Measurements from ENCODE around the gene RNF220. TPM values are rescaled to one million over a fixed set of nuclear protein-coding genes. Genes with fewer than 3 reads are reported as not detected.
A peak's percentile ranks its signal among the peaks of the same experiment; 100 is the strongest.

RNF220 gene
- total RNA-seq, 1 donor from 2014 or later, result 58.4 TPM

GRCh38 chr1:44685881-44686280 is 280.8 kb downstream of the RNF220 start:
- no peaks in the 10 kb centered on the region for H3K4me1 Mint-ChIP-seq (ENCODE audit: low read depth)
- H3K27ac Mint-ChIP-seq (ENCODE audit: unreplicated experiment), result no peak overlapping the region
- H3K36me3 Mint-ChIP-seq (ENCODE audit: low read depth), result no peaks in the 10 kb centered on the region
- H3K27me3 Mint-ChIP-seq (ENCODE audit: low read depth), result no peaks in the 10 kb centered on the region
- DNase-seq (ENCODE audit: low spot score), result peak; percentile 15
- no peaks in the 10 kb centered on the region for H3K9me3 Mint-ChIP-seq (ENCODE audit: low read depth)
- no peak overlapping the region for H3K4me3 Mint-ChIP-seq (ENCODE audit: unreplicated experiment)
- TF ChIP-seq CTCF (IDR thresholded peaks at IDR 0.05), result no peak

GRCh38 chr1:44688760-44689446 is 283.8 kb downstream of the RNF220 start:
- H3K4me1 Mint-ChIP-seq (ENCODE audit: low read depth), result no peaks in the 10 kb centered on the region
- peaks cover 3% of the 10 kb centered on the region for H3K27me3 Mint-ChIP-seq (ENCODE audit: low read depth)
- H3K9me3 Mint-ChIP-seq (ENCODE audit: low read depth), result no peaks in the 10 kb centered on the region
- H3K36me3 Mint-ChIP-seq (ENCODE audit: low read depth), result peaks cover 4% of the 10 kb centered on the region
- H3K27ac Mint-ChIP-seq (ENCODE audit: unreplicated experiment), result no peak overlapping the region
- no peak for TF ChIP-seq CTCF (IDR thresholded peaks at IDR 0.05)
- no peak for DNase-seq (ENCODE audit: low spot score)
- H3K4me3 Mint-ChIP-seq (ENCODE audit: unreplicated experiment), result no peak overlapping the region

GRCh38 chr1:44689447-44689765 is 284.4 kb downstream of the RNF220 start:
- Mint-ChIP-seq H3K27ac (ENCODE audit: unreplicated experiment) (no peak overlapping the region), H3K4me1 (ENCODE audit: low read depth) (no peaks in the 10 kb centered on the region), H3K36me3 (ENCODE audit: low read depth) (peaks cover 4% of the 10 kb centered on the region), H3K27me3 (ENCODE audit: low read depth) (peaks cover 3% of the 10 kb centered on the region), H3K4me3 (ENCODE audit: unreplicated experiment) (no peak overlapping the region), H3K9me3 (ENCODE audit: low read depth) (no peaks in the 10 kb centered on the region)
- DNase-seq (ENCODE audit: low spot score), result no peak
- no peak for TF ChIP-seq CTCF (IDR thresholded peaks at IDR 0.05)

GRCh38 chr1:44693159-44693558 is 288.1 kb downstream of the RNF220 start:
- Mint-ChIP-seq H3K36me3 (ENCODE audit: low read depth) (peaks cover 4% of the 10 kb centered on the region), H3K4me1 (ENCODE audit: low read depth) (no peaks in the 10 kb centered on the region), H3K27ac (ENCODE audit: unreplicated experiment) (no peak overlapping the region)

GRCh38 chr1:44693900-44694299 is 288.8 kb downstream of the RNF220 start:
- H3K4me1 Mint-ChIP-seq (ENCODE audit: low read depth), result no peaks in the 10 kb centered on the region
- H3K4me3 Mint-ChIP-seq (ENCODE audit: unreplicated experiment), result no peak overlapping the region
- peaks cover 4% of the 10 kb centered on the region for H3K36me3 Mint-ChIP-seq (ENCODE audit: low read depth)
- no peak for TF ChIP-seq CTCF (IDR thresholded peaks at IDR 0.05)
- peaks cover 3% of the 10 kb centered on the region for H3K27me3 Mint-ChIP-seq (ENCODE audit: low read depth)
- no peak for DNase-seq (ENCODE audit: low spot score)
- H3K9me3 Mint-ChIP-seq (ENCODE audit: low read depth), result no peaks in the 10 kb centered on the region
- H3K27ac Mint-ChIP-seq (ENCODE audit: unreplicated experiment), result no peak overlapping the region

More at GRCh38 chr1:44693159-44693558, 288.1 kb downstream of the RNF220 start:
- TF ChIP-seq CTCF (IDR thresholded peaks at IDR 0.05), result no peak
- DNase-seq (ENCODE audit: low spot score), result peak; percentile 8
- Mint-ChIP-seq H3K27me3 (ENCODE audit: low read depth) (peaks cover 3% of the 10 kb centered on the region), H3K4me3 (ENCODE audit: unreplicated experiment) (no peak overlapping the region), H3K9me3 (ENCODE audit: low read depth) (no peaks in the 10 kb centered on the region)

Data from chondrocyte (in vitro differentiated cells).